Natural killer cell (primary cell): ENCODE data around the gene SERGEF. TPM values are rescaled to one million over a fixed set of nuclear protein-coding genes. Genes with fewer than 3 reads are reported as not detected.
"Not testable (repeated sequence)": the region's sequence is repeated elsewhere in the genome, so short reads cannot be mapped to it uniquely, and the experiment has no call there.

ENCODE experiments used
- ATAC-seq, 3 donors: fragments of 150-1000 bp in 2 of 3; fragments of 200-7000 bp in 1 of 3; cut with Tn5 transposase; 1 replicate in 1 of 3; 2 replicates in 2 of 3; pipeline ENCODE4 v1.10.0; 2021; ENCODE audit warnings: mild to moderate bottlenecking in 2 of 3, moderate library complexity in 2 of 3
- DNase-seq, 2 donors: peaks; one replicate each; pipeline versions ENCODE4 v3.0.0 to v3.0.0-alpha.2; 2013 to 2021; ENCODE audit warnings: mixed read lengths in 1 of 2
- H3K27ac ChIP-seq: one replicate; pipeline ENCODE4 v1.5.1; 2013; ENCODE audit warnings: mild to moderate bottlenecking, low read length
- H3K27me3 ChIP-seq: one replicate; pipeline ENCODE4 v1.6.1; 2013; ENCODE audit warnings: low read length; ENCODE audit not compliant: control insufficient read depth, insufficient read depth
- H3K36me3 ChIP-seq: one replicate; pipeline ENCODE4 v1.6.1; 2013; ENCODE audit warnings: low read length; ENCODE audit not compliant: control insufficient read depth, insufficient read depth
- H3K4me1 ChIP-seq: one replicate; pipeline ENCODE4 v1.6.1; 2013; ENCODE audit warnings: low read length; ENCODE audit not compliant: control insufficient read depth, insufficient read depth
- H3K4me3 ChIP-seq: one replicate; pipeline ENCODE4 v1.5.1; 2013; ENCODE audit warnings: low read length
- H3K9me3 ChIP-seq: one replicate; pipeline ENCODE4 v1.6.1; 2013; ENCODE audit warnings: low read length; ENCODE audit not compliant: control insufficient read depth, insufficient read depth
- H3K27ac Mint-ChIP-seq, 2 donors: one replicate each; pipeline ENCODE4 v1.8.0; 2022; ENCODE audit warnings: mild to moderate bottlenecking in 2 of 2, mixed read lengths in 2 of 2, moderate library complexity in 1 of 2
- H3K27me3 Mint-ChIP-seq, 2 donors: one replicate each; pipeline ENCODE4 v1.8.0; 2022; ENCODE audit warnings: low read depth in 2 of 2, mixed read lengths in 2 of 2
- H3K36me3 Mint-ChIP-seq: one replicate; pipeline ENCODE4 v1.8.0; 2022; ENCODE audit warnings: mixed read lengths
- H3K4me1 Mint-ChIP-seq, 2 donors: one replicate each; pipeline ENCODE4 v1.8.0; 2022; ENCODE audit warnings: mixed read lengths in 2 of 2
- H3K4me3 Mint-ChIP-seq: one replicate; pipeline ENCODE4 v1.8.0; 2022; ENCODE audit warnings: mild to moderate bottlenecking, moderate library complexity, mixed read lengths
- H3K9me3 Mint-ChIP-seq, 2 donors: one replicate each; pipeline ENCODE4 v1.8.0; 2022; ENCODE audit warnings: mixed read lengths in 2 of 2
- CTCF ChIP-seq: fragments of 200-600 bp; IDR thresholded peaks from one replicate; pipeline ENCODE4 v1.8.0; 2022; ENCODE audit warnings: antibody characterized with exemption
- WGBS: methylation state at CpG from one replicate; pipeline ENCODE4 v1.1.7; 2013; ENCODE audit warnings: missing lambda C conversion rate; ENCODE audit not compliant: insufficient coverage; 5-methylcytosine and 5-hydroxymethylcytosine counted together
- intact Hi-C: fragments of 100-400 bp; cut with micrococcal nuclease; formaldehyde crosslinking; loops from one replicate; pipeline ENCODE4 v1.14.2; 2022
- total RNA-seq, 4 donors: library from RNA; stranded (reverse); fragments of 120-200 nt in 1 of 4; gene quantifications; one replicate each; pipeline versions ENCODE4 v1.2.3 to v1.2.4, GENCODE V29; 2013 to 2022

Gene SERGEF
- total RNA-seq, 3 donors from 2014 or later (not counting 1 experiment from before 2014, with no cell fraction given): 67.5 to 78.6 (median 69.4) TPM

- peaks cover under 1 to 18% of the 10 kb centered on the region in 2 donors for H3K4me1 Mint-ChIP-seq
- H3K36me3 ChIP-seq: peaks cover 2% of the 10 kb centered on the region
- no peaks in the 10 kb centered on the region for H3K9me3 ChIP-seq
- ATAC-seq (no peak), DNase-seq (no peak)
- H3K27ac Mint-ChIP-seq: no peak overlapping the region
- H3K4me1 ChIP-seq: no peaks in the 10 kb centered on the region
- H3K4me3 ChIP-seq: no peak overlapping the region
- H3K27me3 ChIP-seq: no peaks in the 10 kb centered on the region
- H3K9me3 Mint-ChIP-seq: no peaks in the 10 kb centered on the region
- WGBS: 83% methylated on average over 1 of the region's 1 CpG
- no peaks in the 10 kb centered on the region for H3K36me3 Mint-ChIP-seq
- no peak for TF ChIP-seq CTCF
- H3K4me3 Mint-ChIP-seq: no peak overlapping the region
- intact Hi-C loops: no loop called here
- H3K27me3 Mint-ChIP-seq: no peaks in the 10 kb centered on the region
- no peak overlapping the region for H3K27ac ChIP-seq
Observed at GRCh38 chr11:17898071-17898470, 114.8 kb downstream of the SERGEF start.

- Mint-ChIP-seq H3K4me1 (peaks cover 0 to 18% of the 10 kb centered on the region in 2 donors), H3K27me3 (no peaks in the 10 kb centered on the region), H3K4me3 (no peak overlapping the region), H3K27ac (no peak overlapping the region), H3K36me3 (no peaks in the 10 kb centered on the region), H3K9me3 (no peaks in the 10 kb centered on the region)
- DNase-seq (no peak), ATAC-seq (no peak)
- no peak for TF ChIP-seq CTCF
- Histone ChIP-seq H3K27me3 (no peaks in the 10 kb centered on the region), H3K4me1 (no peaks in the 10 kb centered on the region), H3K27ac (no peak overlapping the region), H3K4me3 (no peak overlapping the region), H3K9me3 (no peaks in the 10 kb centered on the region), H3K36me3 (peaks cover 2% of the 10 kb centered on the region)
- intact Hi-C loops: no loop called here
- WGBS: no CpG with 5 or more reads among the region's 1 CpG
Observed at GRCh38 chr11:17897495-17897894, 115.4 kb downstream of the SERGEF start.

GRCh38 chr11:17896496-17897151 is 116.2 kb downstream of the SERGEF start:
- WGBS: 97% methylated on average over 5 of the region's 6 CpGs
- H3K4me1 ChIP-seq, H3K27me3 ChIP-seq, H3K36me3 Mint-ChIP-seq, H3K4me3 Mint-ChIP-seq, H3K36me3 ChIP-seq, H3K4me3 ChIP-seq, H3K9me3 Mint-ChIP-seq, DNase-seq, intact Hi-C loops, H3K27ac Mint-ChIP-seq, H3K27me3 Mint-ChIP-seq, ATAC-seq, H3K27ac ChIP-seq, H3K9me3 ChIP-seq: not testable (repeated sequence)
- H3K4me1 Mint-ChIP-seq: peaks cover 0 to 13% of the 10 kb centered on the region in 2 donors

- Histone ChIP-seq H3K4me3 (no peak overlapping the region), H3K4me1 (no peaks in the 10 kb centered on the region), H3K9me3 (no peaks in the 10 kb centered on the region), H3K36me3 (no peaks in the 10 kb centered on the region), H3K27me3 (no peaks in the 10 kb centered on the region), H3K27ac (no peak overlapping the region)
- ATAC-seq (no peak), DNase-seq (no peak)
- no peaks in the 10 kb centered on the region for H3K9me3 Mint-ChIP-seq
- H3K4me3 Mint-ChIP-seq: no peak overlapping the region
- H3K27ac Mint-ChIP-seq: no peak overlapping the region
- intact Hi-C loops: no loop called here
- H3K36me3 Mint-ChIP-seq: no peaks in the 10 kb centered on the region
- WGBS: 95% methylated on average over 5 of the region's 5 CpGs
- H3K27me3 Mint-ChIP-seq: no peaks in the 10 kb centered on the region
- no peak for TF ChIP-seq CTCF
- H3K4me1 Mint-ChIP-seq: peaks cover 0 to 5% of the 10 kb centered on the region in 2 donors
Observed at GRCh38 chr11:17894929-17895658, 117.8 kb downstream of the SERGEF start.
